HG03039 (cell line): ENCODE results near the gene IYD.
"Not testable (repeated sequence)": the region's sequence is repeated elsewhere in the genome, so short reads cannot be mapped to it uniquely, and the experiment has no call there.

Experiments used
- ATAC-seq: cut with Tn5 transposase; IDR thresholded peaks from one replicate; pipeline ENCODE4 v1.9.1; 2021; ENCODE audit warnings: mild to moderate bottlenecking, moderate library complexity; ENCODE audit not compliant: unreplicated experiment

Gene IYD

DNA sequence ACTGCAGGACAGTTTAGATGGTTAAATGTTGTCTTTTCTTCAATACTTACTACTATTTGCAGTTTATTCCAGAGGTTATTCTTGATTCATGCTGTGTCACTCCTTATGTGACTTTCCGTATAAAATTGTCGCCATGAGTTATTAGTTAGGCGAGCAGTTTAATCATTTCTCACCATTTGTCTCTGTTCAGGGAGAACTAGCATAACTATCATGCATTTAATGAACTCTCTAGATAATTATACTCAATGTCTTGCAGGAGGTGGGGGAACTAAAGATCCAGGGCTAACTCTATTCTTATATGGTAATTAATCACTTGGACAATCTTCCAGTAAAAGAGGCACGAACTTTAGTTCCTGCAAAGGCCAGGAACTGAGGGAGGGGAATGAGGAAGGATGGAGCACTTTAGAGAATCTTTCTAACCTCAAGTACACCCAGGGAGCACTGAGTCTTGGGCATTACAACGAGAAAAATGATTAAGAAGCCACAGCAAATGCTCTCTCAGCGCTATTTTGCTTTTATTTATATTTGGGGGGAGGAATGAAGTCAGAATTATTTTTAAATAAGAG is 58.3 kb downstream of the IYD start:
- ATAC-seq, result no peak

DNA sequence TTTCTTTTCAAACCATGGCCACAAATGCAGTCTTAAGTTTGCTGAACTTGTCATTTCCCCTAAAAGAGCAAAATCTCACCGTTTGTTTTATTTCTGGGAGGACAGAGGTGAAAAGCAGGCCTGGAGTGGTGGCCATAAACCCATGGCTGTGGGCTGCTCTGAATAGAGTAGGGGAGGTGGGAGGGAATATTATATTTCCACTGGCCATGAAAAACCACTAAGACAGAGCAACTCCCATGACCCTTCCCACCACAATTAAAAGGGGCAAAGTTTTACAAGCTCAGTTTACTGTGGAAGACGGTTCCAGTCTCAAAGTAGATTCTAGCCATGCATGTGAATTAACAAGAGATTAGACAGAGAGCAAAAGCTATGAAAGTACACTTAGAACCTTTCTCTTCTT is 59.0 kb downstream of the IYD start:
- ATAC-seq, result no peak

GRCh38 chr6:150430815-150431214 is 62.0 kb downstream of the IYD start:
- ATAC-seq, result no peak

DNA sequence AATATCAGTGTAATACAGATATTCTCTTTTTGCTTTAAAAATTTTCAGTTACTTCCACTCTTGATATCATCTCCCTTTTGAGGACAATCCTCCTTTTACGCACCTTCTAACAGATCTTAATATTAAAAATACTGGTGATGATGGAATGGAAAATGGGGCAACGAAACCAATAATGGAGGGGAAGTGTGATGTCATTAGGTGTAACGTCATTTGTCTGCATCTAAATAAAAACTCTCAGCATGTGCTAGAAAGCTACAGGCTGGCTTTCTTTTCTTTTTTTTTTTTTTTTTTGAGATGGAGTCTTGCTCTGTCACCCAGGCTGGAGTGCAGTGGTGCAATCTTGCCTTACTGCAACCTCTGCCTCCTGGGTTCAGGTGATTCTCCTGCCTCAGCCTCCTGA is 66.5 kb downstream of the IYD start:
- ATAC-seq, result no peak

DNA sequence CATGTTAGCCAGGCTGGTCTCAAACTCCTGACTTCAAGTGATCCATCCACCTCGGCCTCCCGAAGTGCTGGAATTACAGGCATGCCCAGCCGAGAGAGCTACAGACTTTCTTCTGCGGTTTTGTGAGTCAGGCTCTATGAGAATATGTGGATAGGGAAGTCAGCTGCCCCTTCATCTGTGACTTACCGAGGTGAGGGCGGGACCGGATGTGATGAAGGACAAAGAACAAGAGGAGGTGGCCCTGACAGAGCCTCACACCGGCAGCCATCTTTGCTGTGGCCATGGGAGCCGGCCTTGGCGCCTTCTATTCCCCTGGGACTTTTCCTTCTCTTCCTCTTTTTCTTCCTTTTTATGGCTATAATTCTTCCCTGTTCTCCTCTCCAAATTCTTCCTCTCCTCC is 67.0 kb downstream of the IYD start:
- ATAC-seq, result no peak

DNA sequence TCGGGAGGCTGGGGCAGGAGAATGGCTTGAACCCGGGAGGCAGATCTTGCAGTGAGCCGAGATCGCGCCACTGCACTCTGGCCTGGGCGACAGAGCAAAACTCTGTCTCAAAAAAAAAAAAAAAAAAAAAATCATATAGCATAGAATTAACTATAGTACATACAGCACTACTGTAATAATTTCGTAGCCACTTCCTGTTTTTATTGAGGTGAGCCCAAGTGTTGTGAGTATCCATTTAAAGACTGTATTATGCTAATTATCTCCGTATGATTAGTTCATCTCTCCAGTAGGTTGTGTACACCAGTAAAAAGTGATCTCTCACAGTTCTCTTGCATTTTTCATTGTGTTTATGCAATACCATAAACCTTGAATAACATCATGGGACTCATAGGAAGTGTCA is 70.6 kb downstream of the IYD start:
- ATAC-seq, result no peak

DNA sequence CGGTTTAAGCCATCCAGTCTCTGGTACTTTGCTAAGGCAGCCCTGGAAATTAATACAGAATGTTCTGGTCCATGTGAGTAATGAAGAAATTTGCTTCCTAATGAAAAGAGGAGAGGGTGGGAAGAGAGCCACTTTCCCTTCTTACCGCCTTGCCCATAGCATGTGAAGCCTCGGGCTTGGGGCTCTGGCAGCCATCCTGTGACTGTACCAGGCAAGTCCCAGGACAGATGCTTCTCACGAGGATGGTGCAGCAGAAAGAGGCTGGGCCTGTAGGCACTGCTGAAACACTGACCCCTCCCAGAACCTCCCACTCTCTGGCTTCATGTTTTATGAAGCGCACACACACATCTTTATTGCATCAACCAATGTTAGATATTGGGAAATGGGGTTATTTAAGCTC is 74.8 kb downstream of the IYD start:
- ATAC-seq, result no peak

- no peak for ATAC-seq
Measured at GRCh38 chr6:150444308-150444707, 75.5 kb downstream of the IYD start.

- ATAC-seq, result no peak
Measured at GRCh38 chr6:150445486-150445885, 76.7 kb downstream of the IYD start.

GRCh38 chr6:150448221-150448620 is 79.4 kb downstream of the IYD start:
- no peak for ATAC-seq

DNA sequence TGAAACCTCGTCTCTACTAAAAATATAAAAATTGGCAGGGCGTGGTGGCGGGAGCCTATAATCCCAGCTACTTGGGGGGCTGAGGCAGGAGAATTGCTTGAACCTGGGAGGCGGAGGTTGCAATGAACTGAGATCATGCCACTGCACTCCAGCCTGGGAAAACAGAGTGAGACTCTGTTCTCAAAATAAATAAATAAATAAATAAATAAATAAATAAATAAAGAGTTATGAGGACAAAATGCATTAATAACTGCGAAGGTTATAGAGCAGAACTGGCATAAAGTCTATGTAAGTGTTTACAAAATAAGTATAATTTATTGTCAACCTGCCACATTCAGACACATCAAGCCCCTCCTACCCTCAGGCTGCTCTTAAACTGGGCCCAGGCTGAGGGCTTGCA is 80.2 kb downstream of the IYD start:
- not testable (repeated sequence) for ATAC-seq

- no peak for ATAC-seq
Measured at GRCh38 chr6:150450918-150451317, 82.1 kb downstream of the IYD start.

DNA sequence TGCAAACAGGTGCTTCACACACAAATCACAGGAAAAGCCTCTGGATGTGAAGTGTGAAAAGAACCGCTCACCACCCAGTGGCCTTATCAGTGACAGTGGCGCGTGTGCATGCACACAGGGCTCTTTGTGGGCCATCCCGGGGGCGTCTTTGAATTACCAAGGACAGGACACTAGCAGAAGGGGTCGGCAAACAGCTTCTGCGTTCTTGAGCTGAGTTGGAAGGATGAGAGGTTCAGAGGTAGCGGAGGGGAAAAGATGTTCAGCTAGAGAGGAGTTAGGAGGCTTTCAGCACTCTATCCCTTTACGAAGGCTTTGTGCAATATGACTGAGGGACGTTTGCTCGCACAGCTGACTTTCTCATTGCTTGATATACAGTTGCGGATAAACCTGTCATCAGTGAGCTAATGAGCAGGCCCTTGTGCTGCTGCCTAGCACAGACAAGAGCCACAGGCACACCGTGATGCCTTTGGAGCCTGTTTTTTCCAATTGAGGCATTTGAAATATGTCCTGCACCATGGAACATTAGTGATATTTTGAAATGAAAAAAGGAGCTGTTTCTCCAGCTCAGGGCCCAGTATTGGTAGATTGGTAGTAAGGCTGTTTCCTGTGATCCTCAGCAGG is 83.1 kb downstream of the IYD start:
- no peak for ATAC-seq

DNA sequence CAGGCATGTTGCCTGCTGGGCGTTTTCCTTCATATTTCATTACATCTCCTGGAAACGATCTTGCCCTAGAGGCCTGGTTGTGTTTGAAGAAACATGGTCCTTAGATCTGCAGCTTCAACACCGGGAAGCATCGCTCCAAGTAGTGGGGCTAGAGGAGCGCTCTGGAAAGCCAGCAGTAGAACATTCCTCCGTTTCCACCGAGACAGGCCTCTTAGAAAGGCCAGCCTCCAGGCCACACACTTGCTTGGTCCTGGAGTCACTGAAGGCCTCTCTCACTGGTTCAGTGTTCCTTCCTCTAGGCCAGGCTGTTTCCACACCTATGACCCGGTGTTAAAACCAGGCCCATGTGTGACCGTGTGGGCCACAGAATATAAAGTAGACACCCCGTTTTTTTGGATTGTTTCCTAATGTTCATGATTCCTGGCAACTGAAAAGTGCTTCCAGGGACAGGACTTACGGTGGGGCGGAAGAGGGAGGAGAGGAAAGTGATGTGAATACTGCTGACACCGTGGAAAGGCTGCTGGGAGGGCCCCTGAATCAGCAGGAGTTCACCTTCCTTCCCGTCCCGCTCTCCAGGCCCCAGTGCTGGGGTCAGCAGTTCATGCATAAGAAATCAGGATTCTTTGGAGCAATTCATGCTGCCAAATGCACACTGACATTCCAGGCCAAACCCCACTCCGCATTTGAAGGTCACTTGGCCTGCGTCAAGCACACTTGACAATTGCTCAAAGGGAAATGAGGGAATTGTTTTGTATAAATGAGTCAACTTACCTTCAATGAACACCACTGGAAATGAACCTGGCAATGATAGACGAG is 83.8 kb downstream of the IYD start:
- no peak for ATAC-seq

DNA sequence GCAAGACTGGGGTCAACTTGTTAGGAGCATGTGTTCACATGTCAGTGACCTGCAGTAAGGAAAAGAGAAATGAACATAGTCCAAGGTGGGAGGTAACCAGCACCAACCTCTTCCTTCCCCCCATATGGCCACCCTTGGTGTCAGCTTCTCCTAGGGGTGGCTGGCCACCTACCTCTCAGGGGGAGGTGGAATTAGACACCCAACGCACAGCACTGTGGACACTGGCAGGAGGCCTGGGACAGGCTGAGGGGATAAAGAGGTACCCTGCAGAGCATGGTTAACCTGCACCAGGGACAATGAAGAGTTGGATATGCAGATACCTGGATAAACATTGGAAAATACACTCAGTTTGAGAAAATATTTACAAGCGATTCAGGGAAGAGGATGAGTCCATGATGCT is 84.5 kb downstream of the IYD start:
- ATAC-seq, result no peak
